NAMALWA (cell line): ENCODE data around the gene USP37.

Experiments used
- DNase-seq: peaks from one replicate; pipeline ENCODE4 v3.0.0-alpha.2; 2015; ENCODE audit warnings: low spot score

USP37 gene

DNA sequence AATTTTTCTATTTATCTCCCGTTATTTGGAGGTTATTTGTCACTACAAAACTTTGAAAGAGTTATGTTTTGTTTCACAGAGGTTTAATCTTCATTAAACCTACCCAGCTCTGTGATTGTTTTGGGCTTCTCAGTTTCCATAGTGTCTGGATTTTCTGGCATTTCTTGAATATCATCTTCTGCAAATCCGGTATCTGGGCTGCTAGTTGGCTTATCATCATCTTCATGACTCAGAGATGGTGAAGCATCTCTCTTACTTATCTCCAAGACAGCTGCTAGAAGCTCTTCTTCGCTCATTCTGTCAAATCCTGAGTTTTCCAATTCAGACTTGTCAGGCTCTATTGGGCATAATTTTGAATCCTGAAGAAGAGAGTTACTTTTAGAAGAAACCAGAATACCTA is 93.6 kb downstream of the USP37 start:
- no peak for DNase-seq

DNA sequence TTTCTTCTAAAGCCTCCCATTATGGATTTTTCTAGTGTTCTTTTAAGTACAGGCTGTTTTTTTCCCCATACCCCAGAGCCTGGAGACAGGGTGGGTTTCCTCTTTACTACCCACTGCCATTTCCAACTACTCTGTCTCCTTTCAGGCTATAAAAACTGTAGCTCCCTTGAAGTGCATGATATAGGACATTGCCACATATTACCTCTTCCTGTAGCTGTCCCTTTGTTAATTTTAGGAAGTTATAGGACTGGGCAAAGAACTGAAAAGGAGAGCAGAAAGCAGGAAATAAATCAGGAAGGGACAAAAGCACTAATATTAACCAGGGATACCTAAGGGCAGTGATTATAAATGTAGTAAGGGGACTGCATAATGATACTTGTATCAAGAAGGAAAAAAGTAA is 95.2 kb downstream of the USP37 start:
- DNase-seq, result no peak

- DNase-seq, result no peak
Measured at GRCh38 chr2:218471982-218472381, 96.2 kb downstream of the USP37 start.

GRCh38 chr2:218471036-218471435 is 97.1 kb downstream of the USP37 start:
- no peak for DNase-seq

DNA sequence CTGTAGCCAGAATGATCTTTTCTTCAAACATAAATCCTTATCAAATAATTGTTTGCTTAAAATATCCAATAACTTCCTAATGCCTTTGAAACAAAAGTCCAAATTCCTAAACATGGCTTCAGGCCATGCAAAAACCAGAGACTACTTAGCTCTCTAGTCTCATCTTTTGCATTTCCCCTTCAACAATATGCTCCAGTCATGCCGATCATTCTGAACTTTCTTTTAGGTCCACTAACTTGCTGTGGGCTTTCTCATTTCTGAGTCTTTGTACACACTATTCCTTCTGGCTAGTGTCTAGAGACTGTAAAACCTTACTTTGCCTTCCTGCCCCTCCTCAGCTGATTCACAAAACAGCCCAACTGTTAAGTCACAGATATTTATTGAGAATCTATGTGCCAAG is 97.7 kb downstream of the USP37 start:
- DNase-seq, result no peak

DNA sequence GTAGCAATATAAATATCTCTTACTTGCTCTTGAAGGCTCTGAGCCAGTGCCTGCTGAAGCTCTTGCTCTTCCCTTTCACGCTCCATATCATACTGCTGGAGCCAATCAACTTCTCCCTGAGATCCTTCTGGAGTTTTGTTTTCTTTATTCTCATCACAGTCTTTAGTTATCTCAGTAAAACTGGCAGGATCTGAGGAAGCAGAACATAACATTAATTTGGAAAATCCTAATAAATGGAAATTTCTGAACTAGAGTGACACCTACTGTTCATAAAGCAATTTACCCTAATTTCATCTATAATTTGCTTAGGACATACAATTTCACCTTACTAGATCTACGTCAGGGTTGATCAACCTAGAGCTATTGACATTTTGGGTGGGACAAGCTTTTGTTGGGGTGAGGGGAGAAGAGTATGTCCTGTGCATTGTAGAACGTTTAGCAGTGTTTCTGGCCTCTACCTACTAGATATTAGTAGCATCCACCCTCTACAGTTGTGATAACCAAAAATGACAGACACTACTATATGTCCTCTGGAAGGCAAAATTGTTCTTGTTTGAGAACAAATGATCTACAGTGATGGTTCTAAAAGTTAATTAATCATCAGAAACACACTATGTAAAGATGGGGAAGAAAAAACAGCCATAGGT is 102.0 kb downstream of the USP37 start:
- peak; percentile 48 for DNase-seq

DNA sequence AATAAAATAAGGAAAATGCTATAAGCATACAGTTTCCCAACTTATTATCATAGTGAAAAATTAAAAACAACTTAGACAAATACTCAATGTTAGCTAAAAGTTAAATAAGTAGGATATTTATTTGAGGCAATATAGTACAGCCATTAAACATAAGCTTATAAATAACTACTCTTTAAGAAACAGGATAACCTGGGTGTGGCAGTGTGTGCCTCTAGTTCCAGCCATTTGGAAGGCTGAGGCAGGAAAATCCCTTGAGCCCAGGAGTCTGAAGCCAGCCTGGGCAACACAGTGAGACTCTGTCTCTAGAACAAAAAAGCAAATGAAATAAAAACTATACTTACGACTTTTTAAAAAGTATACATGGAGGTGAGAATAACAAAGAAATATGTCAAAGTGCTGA is 109.6 kb downstream of the USP37 start:
- no peak for DNase-seq

GRCh38 chr2:218456849-218457248 is 111.3 kb downstream of the USP37 start:
- no peak for DNase-seq

GRCh38 chr2:218452079-218452478 is 116.1 kb downstream of the USP37 start:
- no peak for DNase-seq

DNA sequence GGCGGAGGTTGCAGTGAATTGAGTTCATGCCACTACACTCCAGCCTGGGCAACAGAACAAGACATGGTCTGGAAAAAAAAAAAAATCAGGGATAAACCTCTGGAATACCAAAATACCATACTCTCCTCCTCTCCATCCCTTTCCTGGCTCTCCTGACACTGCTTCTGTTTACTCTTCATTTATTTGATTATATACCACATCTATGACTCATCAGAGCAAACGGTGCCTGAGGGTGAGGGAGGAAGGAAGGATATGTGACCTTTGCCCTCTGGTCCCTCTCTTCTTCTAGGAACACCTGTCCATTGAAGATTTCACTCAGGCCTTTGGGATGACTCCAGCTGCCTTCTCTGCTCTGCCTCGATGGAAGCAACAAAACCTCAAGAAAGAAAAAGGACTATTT is 119.2 kb downstream of the USP37 start:
- DNase-seq, result no peak

- no peak for DNase-seq
Measured at GRCh38 chr2:218447072-218447471, 121.1 kb downstream of the USP37 start.

GRCh38 chr2:218446547-218446946 is 121.6 kb downstream of the USP37 start:
- DNase-seq, result no peak

GRCh38 chr2:218445602-218446001 is 122.5 kb downstream of the USP37 start:
- DNase-seq, result no peak

DNA sequence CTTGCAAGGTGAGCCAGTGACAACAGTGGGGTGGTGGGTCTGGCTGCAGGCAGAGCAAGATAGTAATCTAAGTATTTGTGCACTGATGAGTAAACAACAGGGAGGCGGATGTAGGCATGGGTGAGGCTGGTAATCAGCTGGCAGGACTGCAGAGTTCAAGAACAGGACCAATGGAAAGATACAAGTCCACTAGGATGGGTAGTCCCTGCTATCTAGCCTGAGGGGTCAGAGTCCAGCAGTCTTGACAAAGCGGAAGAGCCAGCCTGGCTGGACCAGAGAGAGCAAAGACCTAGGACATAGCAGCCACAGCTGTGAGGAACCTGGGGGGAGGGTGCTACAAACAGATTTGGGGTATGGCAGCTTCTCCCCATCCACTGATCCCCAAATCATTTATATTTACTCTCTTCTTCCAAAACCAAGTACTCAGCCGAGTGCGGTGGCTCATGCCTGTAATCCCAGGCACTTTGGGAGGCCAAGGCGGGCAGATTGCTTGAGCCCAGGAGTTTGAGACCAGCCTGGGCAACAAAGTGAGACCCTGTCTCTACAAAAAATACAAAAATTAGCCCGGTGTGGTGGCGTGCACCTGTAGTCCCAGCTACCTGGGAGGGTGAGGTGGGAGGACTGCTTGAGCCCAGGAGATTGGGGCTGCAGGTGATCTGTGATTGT is 123.3 kb downstream of the USP37 start:
- DNase-seq, result no peak

DNA sequence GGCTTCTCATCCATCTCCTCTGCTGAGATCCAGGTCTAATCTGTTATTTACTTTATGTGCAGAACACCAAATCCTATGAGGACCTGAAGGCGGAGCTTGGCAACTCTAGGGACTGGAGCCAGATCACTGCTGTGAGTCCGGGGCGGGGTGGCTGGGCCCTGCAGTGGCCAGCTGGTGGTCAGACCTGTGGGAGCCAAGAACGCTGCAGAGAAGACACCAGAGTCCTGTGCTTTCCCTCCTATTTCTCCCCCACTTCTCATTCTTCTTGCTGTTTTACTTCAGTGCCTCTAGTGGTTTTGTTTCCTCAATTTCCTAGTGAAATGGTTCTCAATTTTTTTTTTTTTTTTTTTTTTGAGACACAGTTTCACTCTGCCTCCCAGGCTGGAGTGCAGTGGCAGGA is 129.6 kb downstream of the USP37 start:
- no peak for DNase-seq

DNA sequence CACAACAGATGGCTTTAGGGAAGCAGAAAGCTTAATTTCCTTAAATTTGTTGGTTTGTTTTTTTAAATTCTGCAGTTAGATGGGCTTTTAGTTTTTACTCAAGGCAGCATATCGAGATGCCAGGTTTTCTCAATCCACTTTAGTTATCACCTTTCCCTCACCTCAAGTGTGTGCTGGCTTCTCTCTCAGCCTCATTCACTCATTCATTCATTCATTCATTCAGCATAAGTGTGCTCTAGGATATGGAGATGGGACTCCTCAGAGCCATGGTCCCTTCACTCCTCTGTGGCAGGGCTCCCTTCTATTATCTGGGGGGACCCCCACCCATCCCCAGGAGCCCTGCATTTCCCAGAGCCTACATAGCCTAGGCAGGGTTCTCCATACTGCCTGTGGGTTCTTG is 130.2 kb downstream of the USP37 start:
- no peak for DNase-seq

- DNase-seq, result no peak
Measured at GRCh38 chr2:218436992-218437391, 131.2 kb downstream of the USP37 start.

- no peak for DNase-seq
Measured at GRCh38 chr2:218435003-218435982, 132.9 kb downstream of the USP37 start.

- no peak for DNase-seq
Measured at GRCh38 chr2:218434456-218434855, 133.7 kb downstream of the USP37 start.

DNA sequence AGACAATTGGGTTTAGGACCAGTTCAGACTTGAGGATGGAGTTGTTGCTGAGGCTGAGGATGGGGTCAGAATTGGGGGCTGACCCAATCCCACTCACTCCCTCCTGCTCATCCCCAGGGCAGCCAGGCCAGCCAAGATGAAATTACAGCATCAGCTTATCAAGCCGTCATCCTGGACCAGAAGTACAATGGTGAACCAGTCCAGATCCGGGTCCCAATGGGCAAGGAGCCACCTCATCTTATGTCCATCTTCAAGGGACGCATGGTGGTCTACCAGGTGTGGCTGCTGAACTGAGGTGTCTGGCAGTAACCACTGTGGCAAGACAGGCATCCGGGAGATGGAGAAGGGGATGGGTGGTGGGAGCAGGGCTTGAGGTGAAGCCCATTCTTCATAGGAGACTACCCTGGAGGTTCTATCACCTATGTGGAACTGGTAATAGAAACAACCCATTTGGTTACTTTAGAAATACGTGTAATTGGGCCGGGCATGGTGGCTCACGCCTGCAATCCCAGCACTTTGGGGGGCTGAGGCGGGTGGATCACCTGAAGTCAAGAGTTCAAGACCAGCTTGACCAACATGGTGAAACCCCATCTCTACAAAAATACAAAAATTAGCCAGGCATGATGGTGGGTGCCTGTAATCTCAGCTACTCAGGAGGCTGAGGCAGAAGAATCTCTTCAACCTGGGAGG is 135.3 kb downstream of the USP37 start:
- no peak for DNase-seq

DNA sequence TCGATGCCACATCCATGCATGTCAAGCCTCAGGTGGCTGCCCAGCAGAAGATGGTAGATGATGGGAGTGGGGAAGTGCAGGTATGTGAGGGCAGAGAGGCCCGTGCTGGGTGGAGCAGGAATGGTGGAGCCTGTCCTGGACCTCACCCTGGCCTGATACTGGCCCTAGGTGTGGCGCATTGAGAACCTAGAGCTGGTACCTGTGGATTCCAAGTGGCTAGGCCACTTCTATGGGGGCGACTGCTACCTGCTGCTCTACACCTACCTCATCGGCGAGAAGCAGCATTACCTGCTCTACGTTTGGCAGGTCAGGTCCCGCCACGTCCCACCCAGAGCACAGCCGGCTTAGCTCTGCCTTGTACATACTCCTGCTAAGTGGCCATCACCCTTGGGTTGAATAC is 136.3 kb downstream of the USP37 start:
- DNase-seq, result no peak

GRCh38 chr2:218430721-218431120 is 137.4 kb downstream of the USP37 start:
- DNase-seq, result no peak
